GM21423 (cell line): ENCODE results near the gene ZNF33B.
"Not testable (repeated sequence)": the region's sequence is repeated elsewhere in the genome, so short reads cannot be mapped to it uniquely, and the experiment has no call there.

ENCODE experiments used
- ATAC-seq: cut with Tn5 transposase; IDR thresholded peaks from one replicate; pipeline ENCODE4 v1.9.1; 2021; ENCODE audit warnings: mild to moderate bottlenecking, moderate library complexity; ENCODE audit not compliant: unreplicated experiment

ZNF33B gene

DNA sequence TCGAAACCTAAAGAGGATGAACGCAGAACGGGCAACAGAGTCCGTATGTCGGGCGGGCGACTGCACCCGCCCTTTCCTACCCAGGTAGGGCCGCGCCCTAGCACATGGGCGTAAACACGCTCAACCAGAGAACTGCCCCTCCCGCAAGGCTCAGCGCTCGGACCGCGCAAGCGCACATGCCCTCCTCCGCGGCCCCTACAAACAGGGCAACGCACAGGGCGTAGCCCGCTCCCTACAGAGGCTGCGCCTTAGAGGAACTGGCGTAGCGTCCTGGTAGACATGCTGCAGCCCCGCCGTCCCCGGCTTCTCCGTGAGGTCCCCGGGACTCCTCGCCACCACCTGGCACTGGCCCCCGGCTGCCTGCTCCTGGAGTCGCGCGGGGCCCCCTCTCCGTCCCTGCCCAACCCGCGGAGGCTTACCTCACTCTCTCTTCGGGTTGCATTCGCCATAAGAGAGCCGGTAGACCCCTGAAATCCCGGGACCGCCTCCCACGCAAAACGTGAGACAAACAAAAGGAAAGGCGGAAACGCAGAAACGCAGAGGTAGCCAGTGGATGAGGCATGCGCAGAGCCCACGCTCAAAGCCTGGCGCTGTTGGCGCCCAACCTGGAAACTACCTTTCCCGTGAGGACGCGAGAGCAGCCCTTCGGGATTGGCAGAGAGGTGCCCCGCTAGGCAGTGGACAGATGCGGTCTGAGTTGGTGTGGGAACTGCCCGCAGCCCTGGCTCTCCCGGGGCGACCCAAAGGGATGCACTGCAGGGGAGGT, at the start of gene ZNF33B:
Gene ZNF33B (minus strand): TSS at position 516 of the 766 bp plus-strand sequence. CDS start 1,642 bp downstream, outside the sequence.
- peak; percentile 91 for ATAC-seq

DNA sequence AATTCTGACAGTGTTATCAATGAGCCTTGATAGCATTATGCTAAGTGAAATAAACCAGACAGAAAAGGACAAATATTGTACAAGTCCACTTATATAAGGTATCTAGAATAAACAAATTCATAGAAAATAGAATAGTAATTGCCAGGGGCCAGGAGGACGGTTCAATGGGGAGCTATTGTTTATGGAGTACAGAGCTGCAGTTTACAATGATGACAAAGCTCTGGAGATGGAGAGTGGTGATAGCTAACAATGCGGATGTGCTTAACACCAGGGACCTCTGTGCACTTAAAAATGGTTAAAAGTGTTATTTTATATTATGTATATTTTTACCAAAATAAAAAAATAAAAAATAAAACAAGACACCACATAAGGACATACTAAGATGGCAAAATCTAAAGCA, 46.1 kb upstream of the ZNF33B start:
- no peak for ATAC-seq

DNA sequence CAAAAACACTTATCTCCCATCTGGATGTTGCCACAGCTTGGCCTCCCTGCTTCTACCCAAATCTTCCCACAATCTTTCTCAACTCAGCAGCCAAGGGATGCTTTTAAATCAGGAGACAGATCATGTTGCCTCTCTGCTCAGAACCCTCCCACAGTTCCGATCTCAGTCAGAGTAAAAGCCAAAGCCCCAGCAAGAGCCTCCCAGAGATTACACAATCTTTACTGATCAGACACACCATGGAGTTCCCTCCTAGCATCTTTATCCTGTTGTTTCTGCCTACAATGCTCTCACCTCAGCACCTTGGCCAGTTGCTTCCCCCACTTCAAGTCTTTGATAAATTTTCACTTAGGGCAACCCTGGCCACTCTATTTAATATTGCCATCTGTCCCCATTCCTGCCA, 41.9 kb upstream of the ZNF33B start:
- no peak for ATAC-seq

DNA sequence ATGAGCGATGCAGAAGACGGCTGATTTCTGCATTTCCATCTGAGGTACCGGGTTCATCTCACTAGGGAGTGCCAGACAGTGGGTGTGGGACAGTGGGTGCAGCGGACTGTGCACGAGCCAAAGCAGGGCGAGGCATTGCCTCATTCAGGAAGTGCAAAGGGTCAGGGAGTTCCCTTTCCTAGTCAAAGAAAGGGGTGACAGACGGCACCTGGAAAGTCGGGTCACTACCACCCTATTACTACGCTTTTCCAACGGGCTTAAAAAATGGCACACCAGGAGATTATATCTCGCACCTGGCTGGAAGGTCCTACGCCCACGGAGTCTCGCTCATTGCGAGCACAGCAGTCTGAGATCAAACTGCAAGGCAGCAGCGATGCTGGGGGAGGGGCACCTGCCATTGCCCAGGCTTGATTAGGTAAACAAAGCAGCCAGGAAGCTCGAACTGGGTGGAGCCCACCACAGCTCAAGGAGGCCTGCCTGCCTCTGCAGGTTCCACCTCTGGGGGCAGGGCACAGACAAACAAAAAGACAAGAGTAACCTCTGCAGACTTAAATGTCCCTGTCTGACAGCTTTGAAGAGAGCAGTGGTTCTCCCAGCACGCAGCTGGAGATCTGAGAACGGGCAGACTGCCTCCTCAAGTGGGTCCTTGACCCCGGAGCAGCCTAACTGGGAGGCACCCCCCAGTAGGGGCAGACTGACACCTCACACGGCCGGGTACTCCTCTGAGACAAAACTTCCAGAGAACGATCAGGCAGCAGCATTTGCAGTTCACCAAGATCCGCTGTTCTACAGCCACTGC, 27.0 kb upstream of the ZNF33B start:
- ATAC-seq = not testable (repeated sequence)

DNA sequence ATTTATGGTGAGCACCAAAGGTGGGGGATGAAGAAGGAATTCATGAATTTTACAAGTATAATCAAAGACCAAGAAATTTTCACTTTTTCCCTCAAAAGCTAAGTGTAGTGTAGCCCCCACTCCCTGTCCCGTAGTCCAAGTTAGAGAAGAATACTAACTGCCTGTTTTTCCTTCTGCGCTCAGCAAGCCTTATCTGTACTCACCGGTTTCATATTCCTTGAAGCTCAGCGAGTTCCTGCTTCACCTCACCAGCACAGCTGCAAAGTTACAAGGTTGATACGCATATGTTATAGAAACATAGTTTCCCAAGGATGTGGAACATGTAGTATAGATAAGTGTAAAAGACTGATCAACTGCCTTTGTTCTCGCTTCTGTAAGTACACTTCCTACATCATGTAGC, 16.0 kb upstream of the ZNF33B start:
- no peak for ATAC-seq

DNA sequence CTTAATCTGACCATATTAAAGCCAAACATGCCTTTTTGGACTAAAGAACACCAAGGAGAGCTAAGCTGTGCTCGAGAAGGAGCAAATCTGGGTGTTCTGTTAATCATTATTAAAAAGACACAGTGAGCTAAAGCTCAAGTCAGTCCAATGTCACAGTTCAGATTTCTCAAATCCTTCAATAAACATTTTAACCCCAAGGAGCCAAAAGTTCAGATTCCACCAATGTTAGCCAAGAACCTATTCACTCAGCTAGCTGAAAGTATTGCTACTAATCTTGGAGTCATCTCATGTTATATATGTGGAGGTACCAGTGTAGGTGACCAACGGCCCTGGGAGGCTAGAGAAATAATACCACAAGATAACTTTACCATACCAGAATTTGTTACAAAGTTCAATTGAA, 14.5 kb upstream of the ZNF33B start:
- no peak for ATAC-seq

DNA sequence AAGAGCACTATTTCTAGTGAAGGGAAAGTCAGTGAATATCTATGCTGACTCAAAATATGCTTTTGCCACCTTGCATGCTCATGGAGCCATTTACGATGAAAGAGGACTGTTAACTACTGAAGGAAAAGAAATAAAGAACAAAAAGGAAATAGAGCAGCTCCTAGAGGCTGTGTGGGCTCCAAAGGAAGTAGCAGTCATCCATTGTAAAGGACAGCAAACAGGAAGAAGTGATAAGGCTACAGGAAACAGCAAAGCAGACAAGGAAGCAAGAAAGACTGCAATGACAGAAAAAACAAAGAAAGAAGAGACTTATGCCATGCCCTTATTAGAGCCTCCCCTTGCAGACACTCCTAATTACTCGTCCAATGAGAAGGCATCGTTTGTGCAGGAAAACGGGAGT, 12.0 kb upstream of the ZNF33B start:
- no peak for ATAC-seq

DNA sequence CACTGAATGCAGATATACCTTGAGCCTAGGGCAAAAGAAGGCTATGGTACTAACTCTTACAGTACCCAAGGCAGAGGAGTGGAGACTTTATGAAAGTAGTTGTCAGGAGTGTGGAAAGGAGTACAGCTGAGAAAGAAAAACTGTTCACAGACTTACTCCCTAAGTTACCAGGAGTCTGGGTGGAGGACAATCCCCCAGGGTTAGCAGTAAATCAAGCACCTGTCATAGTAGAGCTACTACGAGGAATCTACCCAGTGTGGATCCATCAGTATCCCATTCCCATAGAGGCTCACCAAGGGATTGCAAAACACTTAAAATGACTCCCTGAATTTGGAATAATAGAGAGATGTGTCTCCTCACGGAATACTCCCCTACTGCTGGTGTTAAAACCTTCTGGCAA, 10.1 kb upstream of the ZNF33B start:
- ATAC-seq = no peak

DNA sequence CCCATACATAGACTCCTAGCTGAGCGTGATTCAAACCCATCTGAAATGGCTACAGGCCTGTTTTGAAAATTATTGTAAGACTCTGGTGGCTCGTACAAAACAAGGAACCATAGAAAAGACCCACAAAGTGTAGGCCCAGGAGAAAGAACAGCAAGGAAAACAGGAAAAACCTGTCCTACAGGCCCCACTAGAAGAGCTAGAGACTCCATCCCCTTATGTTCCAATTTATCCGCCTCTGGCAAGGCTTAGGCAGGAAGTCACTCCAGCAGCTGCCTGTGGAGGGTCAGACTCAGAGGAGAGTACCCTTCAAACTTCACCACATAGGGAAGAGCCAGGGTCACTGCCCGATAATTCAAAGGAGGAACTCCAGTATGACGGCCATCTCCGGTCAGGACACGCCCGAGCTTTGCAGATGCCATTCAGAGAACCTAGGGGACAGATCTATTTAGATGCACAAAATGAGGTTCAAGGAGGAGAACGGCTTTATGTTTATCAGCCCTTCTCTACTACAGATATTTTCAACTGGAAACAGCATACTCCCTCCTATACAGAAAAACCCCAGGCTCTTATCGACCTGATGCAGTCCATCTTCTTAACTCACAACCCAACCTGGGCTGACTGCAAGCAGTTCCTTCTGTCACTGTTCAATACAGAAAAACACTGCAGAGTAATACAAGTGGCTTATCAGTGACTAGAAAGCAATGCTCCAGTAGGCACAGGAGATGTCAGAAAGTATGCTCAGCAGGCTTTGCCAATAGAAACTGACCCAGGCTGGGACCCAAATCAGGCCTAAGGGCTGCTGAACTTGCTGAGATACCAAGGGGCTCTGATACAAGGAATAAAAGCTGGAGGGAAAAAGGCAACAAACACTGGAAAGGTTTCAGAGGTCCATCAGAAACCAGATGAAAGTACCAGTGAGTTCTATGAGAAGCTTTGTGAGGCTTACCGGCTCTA, 8.6 kb upstream of the ZNF33B start:
- ATAC-seq = no peak

DNA sequence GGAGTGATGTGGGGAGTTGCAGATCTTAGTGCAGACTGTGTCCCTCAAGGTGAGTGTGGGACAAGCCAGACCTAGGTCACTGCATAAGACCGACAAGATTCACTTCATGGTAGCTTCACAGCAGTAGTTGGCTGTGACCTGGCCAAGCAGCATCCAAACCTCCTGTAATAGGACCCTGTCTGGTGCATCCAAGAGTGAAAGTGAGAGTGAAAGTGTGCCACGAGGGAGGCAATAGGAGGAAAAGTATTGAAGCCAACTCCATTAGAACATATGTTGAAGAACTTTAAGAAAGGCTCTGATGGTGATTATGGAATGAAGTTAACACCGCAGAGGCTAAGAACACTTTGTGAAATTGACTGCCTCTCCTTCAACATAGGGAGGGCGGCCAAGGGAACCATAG, 7.8 kb upstream of the ZNF33B start:
- ATAC-seq = no peak

DNA sequence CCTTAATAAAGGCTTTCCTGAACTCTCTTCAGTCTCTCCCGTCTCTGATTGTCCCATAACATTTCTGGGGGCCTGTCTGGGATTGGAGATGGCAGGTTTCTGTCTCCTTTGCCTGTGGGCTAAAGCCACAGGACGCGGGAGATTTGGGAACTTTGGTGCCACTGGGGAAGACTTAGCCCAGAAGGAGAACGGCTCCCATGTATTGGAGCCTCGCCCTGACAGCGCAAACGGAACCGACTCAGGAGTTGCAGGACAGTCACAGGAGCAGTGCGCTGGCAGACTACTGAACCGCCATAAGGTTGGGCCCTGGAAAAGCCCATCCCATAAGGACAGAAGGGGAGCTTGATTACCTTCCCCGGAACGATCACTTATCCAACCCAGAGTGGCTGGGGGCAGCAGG, 7.1 kb upstream of the ZNF33B start:
- no peak for ATAC-seq

DNA sequence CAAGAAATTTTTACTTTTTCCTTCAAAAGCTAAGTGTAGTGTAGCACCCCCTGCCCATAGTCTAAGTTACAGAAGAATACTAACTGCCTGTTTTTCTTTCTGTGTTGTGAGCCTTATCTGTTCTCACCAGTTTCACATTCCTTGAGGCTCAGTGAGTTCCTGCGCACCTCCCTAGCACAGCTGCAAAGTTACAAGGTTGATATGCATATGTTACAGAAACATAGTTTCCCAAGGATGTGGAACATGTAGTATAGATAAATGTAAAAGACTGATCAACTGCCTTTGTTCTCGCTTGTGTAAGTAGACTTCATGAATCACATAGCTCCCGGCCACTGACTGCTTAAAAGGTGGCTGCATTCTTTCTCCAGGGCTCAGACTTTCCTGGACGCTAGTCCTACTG, 6.7 kb upstream of the ZNF33B start:
- no peak for ATAC-seq

DNA sequence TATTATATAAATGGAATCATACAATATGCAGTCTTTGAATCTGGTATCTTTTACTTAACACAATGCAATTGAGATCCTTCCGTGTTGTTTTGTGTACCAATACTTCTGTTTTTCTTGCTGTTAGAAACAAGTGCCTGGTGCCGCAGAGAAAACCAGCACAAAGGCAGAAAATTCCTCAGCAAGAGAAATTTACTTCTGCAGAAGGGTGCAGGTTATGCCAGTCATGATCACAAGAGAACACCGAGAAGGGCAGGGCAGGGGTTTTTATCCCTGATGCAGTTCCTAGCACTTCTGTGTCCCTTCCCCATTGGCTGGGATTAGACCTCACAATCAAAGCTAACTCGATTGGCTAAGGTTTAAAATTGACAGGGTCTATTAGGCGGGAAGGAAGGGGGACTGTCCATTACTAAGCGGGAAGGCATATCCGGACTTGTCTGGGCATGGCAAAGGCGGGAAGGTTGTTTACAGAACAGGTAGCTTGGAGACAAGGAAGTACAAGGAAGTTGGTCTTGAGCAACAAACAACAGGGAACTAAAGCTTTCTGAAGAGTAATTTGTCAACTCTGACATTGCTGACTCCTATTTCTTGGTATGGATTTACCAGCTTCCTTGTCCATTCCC, 2.4 kb upstream of the ZNF33B start:
- ATAC-seq = no peak

DNA sequence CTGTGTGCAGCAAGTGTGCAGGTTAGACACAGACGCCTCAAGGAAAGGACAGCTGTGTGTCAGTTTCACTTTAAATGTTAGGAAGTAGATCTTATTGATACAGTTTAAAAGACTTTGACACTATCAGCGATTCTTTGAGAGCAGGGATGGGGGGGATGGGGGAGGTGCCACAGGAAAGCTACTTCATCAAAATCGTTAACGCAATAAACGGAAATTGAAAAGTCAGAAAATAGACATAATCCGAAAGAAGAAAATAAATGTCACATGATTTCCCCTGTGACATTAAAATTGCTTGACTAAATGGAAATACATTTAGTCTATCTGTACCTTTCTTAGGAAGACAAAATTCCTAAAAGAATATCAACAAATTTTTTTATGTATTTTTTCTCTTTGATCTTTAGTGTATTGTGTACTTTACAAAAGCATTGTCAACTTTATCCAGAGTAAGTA, 476 bp upstream of the ZNF33B start:
- ATAC-seq = no peak

DNA sequence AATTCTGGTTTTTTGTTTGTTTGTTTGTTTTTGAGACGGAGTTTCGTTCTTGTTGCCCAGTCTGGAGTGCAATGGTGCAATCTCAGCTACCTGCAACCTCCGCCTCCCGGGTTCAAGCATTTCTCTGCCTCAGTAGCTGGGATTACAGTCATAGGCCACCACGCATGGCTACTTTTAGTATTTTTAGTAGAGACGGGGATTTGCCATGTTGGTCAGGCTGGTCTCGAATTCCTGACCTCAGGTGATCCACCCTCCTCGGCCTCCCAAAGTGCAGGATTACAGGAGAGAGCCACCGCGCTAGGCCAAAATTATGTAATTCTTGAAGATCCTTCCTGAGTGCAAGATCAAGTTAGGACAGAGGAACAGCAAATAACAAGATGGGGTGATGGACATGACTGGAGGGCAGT, 719 bp downstream of the ZNF33B start:
- no peak for ATAC-seq

DNA sequence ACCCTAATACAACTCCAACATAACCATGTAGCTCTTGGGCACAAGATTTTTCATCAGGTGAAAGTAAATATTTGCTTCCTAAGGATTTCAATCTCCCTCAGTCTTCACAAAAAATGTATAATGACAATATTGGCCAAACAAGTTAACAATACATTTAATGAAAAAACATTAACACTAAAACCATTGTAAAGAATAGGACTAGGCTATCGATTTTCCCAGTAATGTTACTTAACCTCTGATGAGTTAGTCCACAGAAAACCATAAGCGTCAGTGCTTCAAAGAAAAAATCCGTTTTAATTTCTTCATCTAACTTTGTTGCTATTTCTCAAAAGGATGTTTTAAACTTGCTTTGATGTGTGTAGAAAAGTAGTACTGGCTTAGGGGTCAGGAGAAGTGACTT, 1.2 kb downstream of the ZNF33B start:
- ATAC-seq = no peak

DNA sequence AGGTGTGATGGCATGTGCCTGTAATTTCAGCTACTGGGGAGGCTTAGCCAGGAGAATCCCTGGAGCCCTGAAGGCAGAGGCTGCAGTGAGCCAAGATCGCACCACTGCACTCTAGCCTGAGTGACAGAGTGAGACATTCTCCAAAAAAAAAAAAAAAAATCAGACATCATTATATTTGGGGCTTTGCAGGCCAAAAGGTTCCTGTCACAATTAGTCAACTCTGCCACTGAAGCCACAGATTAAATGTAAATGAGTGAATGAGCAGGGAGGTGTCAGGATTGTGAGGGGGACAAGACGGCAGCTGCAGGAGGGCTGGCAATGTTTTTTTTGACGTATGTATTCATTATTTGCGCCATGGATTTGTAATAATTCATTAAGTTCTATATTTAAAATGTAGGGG, 3.3 kb downstream of the ZNF33B start:
- no peak for ATAC-seq

DNA sequence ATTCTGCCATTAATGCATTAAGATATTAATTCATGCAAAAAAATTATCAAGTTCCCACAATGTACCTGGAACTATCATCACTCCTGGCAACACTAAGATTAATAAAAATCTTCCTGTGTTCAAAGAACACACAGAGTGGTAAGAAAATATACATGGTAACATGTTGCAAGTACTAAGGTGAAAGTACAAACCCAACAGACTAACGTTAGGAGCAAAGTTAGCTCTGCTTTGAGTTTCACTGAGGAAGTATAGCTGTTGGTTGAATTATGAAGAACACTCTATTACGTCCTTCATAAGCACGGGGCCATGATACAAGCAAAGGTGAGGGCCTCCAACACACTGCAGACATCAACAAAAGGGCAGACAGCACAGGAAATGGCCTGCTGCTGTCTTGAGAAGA, 5.8 kb downstream of the ZNF33B start:
- ATAC-seq = no peak

DNA sequence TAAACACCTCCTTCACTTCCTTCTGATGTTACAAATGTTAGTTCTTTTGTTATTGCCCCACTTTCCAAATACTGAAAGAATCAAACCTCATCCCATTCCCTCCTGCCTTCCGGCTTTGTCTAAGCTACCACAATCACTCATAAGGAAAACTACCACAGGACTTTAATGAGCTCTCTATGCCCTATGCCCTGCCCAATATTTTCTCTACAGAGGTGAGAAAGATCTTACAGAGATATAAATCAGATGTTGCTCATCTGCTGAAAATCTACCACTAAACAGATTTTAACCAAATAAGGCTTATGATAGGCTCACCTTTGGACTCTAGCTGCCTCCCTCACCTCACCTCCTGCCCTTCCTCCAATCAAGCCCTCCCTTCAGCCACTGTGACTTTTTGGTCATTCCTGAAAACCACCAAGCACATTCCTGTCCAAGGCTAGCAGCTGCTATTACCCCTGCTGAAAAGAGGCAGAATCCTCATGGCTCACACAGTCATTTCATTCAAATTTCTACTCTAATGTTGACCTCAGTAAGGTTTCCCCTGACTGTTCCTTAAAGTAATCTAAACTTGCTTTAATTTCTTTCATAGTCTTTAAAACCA, 7.7 kb downstream of the ZNF33B start:
- ATAC-seq = no peak

DNA sequence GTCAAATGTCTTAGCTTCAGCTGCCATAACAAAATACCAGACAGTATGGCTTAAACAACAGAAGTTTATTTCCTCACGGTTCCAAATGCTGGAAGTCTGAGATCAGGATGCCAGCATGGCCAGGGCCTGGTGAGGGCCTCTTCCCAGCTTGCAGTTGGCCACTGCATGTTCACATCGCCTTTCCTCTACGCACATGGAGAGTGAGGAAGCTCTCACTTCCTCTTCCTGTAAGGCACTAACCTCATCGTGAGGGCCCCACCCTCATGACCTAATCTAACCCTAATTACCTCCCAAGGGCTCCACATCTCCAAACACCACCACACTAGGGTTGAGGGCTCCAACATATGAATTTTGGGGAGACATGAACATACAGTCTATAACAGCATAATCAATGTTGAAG, 14.4 kb downstream of the ZNF33B start:
- no peak for ATAC-seq
